Measurements from ENCODE around the gene IL6.
"Not testable (repeated sequence)": the region's sequence is repeated elsewhere in the genome, so short reads cannot be mapped to it uniquely, and the experiment has no call there.

Gene IL6

DNA sequence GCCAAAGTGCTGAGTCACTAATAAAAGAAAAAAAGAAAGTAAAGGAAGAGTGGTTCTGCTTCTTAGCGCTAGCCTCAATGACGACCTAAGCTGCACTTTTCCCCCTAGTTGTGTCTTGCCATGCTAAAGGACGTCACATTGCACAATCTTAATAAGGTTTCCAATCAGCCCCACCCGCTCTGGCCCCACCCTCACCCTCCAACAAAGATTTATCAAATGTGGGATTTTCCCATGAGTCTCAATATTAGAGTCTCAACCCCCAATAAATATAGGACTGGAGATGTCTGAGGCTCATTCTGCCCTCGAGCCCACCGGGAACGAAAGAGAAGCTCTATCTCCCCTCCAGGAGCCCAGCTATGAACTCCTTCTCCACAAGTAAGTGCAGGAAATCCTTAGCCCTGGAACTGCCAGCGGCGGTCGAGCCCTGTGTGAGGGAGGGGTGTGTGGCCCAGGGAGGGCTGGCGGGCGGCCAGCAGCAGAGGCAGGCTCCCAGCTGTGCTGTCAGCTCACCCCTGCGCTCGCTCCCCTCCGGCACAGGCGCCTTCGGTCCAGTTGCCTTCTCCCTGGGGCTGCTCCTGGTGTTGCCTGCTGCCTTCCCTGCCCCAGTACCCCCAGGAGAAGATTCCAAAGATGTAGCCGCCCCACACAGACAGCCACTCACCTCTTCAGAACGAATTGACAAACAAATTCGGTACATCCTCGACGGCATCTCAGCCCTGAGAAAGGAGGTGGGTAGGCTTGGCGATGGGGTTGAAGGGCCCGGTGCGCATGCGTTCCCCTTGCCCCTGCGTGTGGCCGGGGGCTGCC, at the start of gene IL6:
Gene IL6, plus strand, starts transcription at position 294 of the 807 bp plus-strand sequence. Its CDS starts 63 bp downstream, at position 357.
- no peak for DNase-seq (ENCODE audit: low read depth)

- not testable (repeated sequence) for DNase-seq (ENCODE audit: low read depth)
Observed at GRCh38 chr7:22677263-22677662, 49.7 kb upstream of the IL6 start.

DNA sequence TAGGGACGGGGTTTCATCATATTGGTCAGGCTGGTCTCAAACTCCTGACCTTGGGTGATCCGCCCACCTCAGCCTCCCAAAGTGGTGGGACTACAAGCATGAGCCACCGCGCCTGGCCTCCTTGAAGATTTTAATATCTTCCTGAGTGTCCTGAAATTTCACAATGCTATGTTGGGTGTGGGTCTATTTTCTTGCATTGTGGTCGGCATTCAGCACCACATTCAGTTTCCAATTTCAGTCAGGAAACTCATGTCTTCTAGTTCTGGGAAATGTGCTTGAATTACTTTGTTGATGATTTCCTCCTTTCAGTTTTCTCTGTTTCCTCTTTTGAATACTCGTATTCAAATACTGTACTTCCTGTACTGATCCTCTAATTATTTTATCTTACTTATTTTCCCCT, 49.3 kb upstream of the IL6 start:
- no peak for DNase-seq (ENCODE audit: low read depth)

DNA sequence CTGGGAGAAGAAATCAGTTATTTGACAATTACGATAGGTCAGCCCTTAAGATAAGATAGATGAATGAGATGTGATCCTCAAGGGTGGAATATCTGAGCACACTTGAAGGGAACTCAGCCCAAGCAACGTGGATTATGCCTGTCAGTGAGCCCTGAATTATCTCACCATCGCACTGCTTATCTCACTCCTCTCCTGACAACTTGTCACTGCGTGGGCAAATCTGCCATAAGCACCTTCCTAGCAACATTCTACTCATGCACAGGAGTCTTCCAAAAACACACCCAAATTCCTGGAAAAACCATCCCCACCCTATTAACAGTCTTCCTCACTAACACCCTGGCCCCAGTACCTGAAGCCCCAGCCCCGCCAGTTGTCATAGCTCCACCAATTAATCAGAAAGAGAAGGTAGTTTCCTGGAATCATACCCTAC, 46.5 kb upstream of the IL6 start:
- DNase-seq (ENCODE audit: low read depth): no peak

DNA sequence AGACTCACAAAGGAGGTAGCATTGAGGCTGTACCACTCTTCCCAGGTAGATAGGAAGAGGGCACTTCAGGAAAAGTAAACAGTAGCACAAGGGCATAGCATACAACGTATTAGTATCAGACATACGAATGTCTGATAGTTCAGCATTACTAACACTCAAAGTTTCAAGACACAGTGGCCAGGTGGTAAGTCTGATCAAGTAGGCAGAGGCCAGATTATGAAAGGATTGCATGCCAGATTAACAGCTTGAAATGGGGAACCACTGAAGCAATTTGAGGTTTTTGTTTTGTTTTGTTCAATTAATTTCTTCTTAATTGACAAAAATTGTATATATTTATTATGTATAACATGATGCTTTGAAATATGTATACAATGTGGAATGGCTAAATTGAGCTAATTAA, 45.7 kb upstream of the IL6 start:
- no peak for DNase-seq (ENCODE audit: low read depth)

GRCh38 chr7:22681852-22682657, 44.9 kb upstream of the IL6 start:
- DNase-seq (ENCODE audit: low read depth): no peak

- DNase-seq (ENCODE audit: low read depth): no peak
Observed at GRCh38 chr7:22683379-22683778, 43.6 kb upstream of the IL6 start.

GRCh38 chr7:22686620-22687019, 40.4 kb upstream of the IL6 start:
- no peak for DNase-seq (ENCODE audit: low read depth)

DNA sequence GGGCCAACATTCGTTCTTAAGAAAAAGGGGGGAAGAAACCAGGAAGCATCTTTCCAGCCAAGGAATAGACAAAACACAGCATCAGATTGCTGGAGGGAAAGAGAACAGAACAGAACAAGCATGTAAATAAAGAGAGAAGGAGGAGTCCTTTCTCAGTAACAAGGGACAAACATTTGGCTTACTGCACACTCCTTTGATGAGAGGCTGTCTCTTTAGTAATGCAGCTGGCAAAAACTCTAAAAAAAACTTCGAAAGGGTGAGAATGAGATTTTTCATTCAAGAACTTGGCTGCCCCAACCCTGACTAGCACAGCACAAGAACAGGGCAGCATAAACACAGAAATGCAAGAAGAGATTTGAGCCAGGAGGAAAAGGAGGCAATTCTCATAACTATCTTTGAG, 38.9 kb upstream of the IL6 start:
- no peak for DNase-seq (ENCODE audit: low read depth)

GRCh38 chr7:22688934-22689333, 38.1 kb upstream of the IL6 start:
- not testable (repeated sequence) for DNase-seq (ENCODE audit: low read depth)

DNA sequence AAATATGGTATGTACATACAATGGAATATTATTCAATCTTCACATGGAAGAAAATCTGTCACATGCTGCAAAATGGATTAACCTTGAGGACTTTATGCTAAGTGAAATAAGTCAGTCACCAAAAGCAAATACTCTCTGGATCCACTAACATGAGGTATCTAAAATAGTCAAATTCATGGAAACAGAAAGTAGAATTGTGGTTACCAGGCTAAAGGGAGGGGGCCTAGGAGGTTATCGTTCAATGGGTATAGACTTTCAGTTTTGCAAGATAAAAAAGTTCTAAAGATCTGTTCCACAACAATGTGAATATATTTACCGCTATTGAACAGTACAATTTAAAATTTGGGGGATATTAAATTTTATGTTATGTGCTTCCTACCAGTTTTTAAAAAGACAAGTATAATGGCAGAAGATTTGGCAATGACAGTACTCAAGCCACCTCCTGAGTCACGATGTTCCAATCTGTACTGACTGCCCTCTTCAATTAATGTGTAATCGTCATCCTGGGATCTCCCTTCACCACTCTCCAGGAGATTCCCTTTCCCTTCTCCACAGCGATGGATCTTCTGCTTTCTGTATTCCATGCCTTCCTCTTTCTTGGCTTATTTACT, 32.3 kb upstream of the IL6 start:
- no peak for DNase-seq (ENCODE audit: low read depth)

- no peak for DNase-seq (ENCODE audit: low read depth)
Observed at GRCh38 chr7:22695476-22696132, 31.4 kb upstream of the IL6 start.

DNA sequence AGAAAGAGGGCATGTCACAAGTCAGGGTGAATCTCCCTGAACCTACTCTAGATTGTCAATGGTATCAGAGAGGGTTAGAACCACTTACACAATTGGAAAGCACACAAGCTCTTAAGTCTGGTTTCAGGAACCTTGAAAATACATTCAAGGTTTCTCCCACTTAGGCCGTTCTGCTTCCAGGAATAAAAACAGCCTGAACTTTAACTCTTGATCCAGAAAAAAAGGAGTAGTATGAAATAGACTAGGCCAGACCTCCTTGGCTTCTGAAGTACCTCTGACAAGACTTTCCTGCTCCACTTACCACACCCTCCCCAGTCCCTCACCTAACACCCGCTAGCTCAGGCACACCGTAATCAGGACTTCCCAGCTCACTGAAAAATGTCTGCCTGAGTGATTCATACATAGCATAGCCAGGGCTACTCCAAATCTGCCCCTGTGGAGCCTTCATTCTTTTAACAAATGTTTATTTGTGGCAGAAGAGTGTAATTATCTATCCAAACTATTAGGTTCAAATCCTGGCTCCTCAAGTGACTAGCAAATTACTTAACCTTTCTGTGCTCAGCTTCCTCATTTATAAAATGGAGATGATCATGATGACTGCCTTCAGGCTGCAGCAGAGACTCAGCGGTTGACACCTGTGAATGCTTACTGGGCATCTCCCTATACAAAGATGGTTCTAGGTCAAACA, 30.3 kb upstream of the IL6 start:
- no peak for DNase-seq (ENCODE audit: low read depth)

DNA sequence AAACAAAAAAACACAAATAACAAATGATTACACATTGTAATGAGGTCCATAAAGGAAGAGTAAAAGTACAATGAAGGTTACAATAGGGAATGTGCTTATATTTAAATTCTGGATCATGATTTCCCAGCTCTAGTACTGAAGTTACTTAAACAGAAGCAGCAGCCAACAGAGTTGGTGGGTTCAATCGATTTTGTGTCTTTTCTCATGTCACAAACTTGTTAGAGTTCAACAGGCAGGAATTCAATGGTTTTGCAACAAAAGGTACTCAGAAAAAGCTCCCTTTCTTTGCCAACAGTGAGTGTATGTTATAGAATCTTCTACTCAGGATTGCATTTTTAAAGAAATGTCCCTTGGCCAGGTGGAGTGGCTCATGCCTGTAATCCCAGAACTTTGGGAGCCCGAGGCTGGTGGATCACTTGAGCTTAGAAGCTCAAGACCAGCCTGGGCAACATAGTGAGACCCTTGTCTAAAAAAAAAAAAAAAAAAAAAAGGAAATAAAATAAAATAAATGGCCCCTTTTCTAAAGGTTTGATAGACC, 29.6 kb upstream of the IL6 start:
- no peak for DNase-seq (ENCODE audit: low read depth)

GRCh38 chr7:22697876-22698606, 29.0 kb upstream of the IL6 start:
- DNase-seq (ENCODE audit: low read depth): no peak

- no peak for DNase-seq (ENCODE audit: low read depth)
Observed at GRCh38 chr7:22698767-22699166, 28.2 kb upstream of the IL6 start.

- no peak for DNase-seq (ENCODE audit: low read depth)
Observed at GRCh38 chr7:22700559-22701002, 26.4 kb upstream of the IL6 start.

GRCh38 chr7:22702516-22702915, 24.5 kb upstream of the IL6 start:
- no peak for DNase-seq (ENCODE audit: low read depth)

- not testable (repeated sequence) for DNase-seq (ENCODE audit: low read depth)
Observed at GRCh38 chr7:22703107-22703855, 23.7 kb upstream of the IL6 start.
